NCI-H146 treated with DMSO at 0.1 percent for 48 hours (cell line): ENCODE measurements around the gene NXPH2.
A peak's percentile ranks its signal among the peaks of the same experiment; 100 is the strongest.
"Not testable (repeated sequence)": the region's sequence is repeated elsewhere in the genome, so short reads cannot be mapped to it uniquely, and the experiment has no call there.

Experiments
- DNase-seq: peaks from one replicate; lab custom pipeline; 2025; ENCODE audit not compliant: unreplicated experiment; lab: John Stamatoyannopoulos, UW

NXPH2 gene

DNA sequence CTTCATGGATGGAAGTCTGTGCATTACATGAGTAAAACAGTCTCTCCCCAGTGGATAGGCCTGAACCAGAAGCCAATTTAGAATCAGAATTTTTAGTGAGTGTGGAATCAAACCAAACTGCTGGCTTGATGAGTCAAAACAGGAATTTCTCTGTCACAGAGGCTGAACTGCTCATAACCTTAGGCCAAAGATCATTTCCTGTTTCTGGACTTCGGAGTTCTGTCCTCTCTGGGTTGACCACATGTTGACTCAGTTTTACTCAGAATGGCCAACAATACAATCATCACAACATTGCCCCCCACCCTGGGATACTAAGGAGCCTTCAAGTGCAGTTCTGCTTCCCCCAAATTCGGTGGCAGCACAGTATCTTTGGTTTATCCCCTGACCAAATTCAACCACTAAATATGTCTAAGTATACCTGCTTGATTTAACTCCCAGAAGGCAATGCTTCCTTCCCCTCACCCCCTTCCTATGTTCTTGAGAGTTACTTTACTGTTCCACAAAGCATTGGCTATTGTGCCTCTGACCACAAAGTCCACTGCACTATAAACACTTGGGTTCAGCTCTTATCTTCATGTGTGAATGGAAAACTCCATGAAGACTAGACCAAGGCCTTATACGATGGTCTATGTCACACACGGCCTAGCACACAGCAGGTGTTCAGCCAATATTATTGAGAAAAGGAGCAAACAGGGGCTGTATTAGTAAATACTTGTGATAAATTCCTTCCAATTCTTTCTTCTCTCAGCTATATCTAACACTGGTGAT is 67.8 kb downstream of the NXPH2 start:
- no peak for DNase-seq

DNA sequence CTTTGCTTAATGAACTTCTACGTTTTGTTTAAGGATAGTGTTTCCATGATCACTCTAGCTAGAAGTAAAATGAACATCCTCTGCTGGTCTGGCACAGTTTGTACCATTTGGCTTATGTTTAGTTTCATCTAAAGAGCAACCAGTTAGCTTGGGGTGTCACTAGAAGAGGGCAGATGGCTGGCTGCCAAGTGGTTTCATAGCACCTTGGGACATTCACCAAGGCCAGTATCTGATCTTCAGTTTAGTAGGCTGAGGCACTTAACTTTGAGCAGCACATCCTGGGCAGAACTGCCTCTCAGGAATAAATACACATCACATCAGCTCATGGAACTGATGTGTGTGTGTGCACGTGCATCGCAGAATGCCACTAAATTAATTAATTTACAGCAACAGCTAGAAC is 68.4 kb downstream of the NXPH2 start:
- DNase-seq, result no peak

DNA sequence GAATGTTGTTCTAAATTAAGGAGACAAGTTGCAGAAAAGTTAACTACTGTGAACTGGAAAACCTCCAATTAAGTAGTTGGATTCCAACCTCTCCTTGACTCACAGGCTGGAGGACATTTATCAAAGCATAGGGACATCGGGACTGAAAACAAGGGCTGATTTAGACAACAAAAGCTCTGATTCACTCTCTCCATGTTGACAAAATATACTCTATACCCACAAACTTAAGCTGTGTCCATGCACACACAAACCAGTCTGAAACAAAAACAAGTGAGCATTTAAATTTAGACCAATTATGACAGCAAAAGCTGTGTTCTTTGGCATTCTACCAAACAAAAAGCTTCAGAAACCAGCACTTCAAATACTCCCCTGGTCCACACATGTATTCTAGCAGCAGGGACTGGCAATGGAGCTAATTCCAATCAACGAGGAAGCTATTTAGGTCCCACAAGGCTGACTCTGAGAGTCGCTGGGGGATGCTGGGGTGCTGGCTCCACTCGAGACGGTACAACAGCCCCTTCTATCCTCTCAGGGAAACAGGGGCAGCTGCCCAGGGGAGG is 71.4 kb downstream of the NXPH2 start:
- no peak for DNase-seq

DNA sequence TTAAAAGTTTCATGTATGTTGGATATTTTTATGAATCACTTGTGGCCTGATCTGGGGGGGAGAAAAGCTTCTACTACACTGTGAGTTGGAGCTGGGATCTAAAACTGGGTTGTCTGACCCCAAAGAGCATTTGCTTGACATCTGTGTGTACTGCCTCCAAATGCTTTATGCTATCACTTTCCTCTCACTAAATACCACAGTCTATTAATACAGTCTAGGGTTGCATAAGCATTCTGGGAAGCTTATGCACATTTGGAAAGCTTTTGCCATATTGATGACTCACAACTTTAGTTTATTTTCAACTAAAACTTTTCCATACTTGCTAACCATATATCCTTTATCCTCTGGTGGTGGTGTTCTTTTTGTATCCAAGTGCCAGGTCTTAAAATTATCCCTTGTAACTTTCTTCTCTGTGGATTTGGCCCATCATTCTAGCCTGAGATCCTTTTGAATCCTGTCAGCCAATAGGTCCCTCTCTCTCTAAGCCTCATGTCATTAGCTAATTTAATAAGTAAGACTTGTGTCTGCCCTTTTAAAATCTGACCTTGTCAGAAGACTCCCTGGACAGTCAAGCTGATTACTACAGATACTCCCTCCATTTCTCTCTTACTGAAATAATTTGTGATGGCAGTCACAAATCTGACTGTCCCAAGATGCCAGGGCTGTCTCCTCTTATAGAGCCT is 72.7 kb downstream of the NXPH2 start:
- no peak for DNase-seq

GRCh38 chr2:138703242-138703641 is 76.9 kb downstream of the NXPH2 start:
- no peak for DNase-seq

- DNase-seq, result no peak
These were observed 79.5 kb downstream of the NXPH2 start for GRCh38 chr2:138700716-138701115.

DNA sequence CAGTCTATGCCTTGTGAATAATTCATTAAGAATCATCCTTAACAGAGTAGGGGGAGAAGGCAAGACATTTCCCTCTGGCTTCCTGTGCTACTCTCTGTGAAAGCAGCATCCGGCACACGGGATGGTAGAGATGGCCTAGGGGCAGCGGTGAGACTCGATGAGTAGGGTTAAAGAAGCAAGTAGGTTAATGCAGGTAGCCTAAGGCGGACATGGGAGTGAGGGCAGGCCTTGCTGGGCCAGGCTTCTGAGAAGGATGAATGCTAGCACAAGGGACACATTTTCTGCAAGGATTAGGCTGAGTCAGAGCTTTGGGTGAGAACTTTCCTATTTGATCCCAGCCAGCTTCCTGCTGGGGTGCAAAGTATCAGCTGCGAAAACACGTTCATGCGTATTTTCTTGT is 80.8 kb downstream of the NXPH2 start:
- DNase-seq, result no peak

GRCh38 chr2:138698428-138698827 is 81.8 kb downstream of the NXPH2 start:
- DNase-seq, result no peak

GRCh38 chr2:138691667-138692066 is 88.5 kb downstream of the NXPH2 start:
- DNase-seq, result no peak

DNA sequence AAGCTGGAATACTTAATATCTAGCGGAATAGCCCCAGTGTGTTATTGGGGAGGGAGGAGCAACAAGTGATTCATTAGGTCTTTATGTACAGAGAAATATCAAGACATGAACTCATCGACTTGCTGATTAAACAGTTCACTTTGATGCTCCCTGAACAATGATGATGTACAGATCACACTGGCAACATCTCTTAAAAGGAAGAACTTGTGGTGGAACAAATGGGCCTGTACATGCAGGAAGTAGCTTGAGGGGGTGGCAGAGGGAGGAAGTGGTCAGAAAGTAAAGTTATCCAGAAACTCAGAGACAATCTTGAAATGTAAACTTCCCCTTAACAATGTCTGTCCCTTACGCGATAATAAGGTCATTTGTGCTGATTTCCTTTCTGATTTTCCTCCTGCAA is 90.5 kb downstream of the NXPH2 start:
- DNase-seq, result no peak

- no peak for DNase-seq
These were observed 98.0 kb downstream of the NXPH2 start for GRCh38 chr2:138682163-138682562.

GRCh38 chr2:138677221-138677620 is 103.0 kb downstream of the NXPH2 start:
- DNase-seq, result peak; percentile 84

- no peak for DNase-seq
These were observed 103.6 kb downstream of the NXPH2 start for GRCh38 chr2:138676619-138677021.

- DNase-seq, result no peak
These were observed 108.6 kb downstream of the NXPH2 start for GRCh38 chr2:138671566-138671965.

- no peak for DNase-seq
These were observed 109.5 kb downstream of the NXPH2 start for GRCh38 chr2:138670734-138671133.

DNA sequence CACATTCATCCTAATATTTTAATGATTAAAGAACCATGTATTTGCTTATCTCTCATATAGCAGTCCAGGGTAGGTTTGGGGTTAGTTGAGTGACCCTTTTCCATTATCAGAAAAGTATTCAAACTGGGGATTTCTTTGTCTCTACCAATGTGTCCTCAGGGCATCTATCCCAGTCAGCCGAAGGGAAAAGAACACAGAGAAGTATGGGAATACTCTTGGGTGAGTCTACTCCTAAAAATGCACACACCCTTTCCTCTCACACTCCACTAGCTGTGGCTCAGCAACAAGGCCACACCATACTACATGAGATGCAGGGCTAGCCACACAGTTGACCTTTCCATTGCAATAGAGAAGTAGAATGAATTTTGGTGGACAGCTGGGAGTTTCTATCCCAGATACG is 114.3 kb downstream of the NXPH2 start:
- no peak for DNase-seq

- no peak for DNase-seq
These were observed 121.8 kb downstream of the NXPH2 start for GRCh38 chr2:138658187-138658894.

- no peak for DNase-seq
These were observed 126.0 kb downstream of the NXPH2 start for GRCh38 chr2:138654146-138654545.

DNA sequence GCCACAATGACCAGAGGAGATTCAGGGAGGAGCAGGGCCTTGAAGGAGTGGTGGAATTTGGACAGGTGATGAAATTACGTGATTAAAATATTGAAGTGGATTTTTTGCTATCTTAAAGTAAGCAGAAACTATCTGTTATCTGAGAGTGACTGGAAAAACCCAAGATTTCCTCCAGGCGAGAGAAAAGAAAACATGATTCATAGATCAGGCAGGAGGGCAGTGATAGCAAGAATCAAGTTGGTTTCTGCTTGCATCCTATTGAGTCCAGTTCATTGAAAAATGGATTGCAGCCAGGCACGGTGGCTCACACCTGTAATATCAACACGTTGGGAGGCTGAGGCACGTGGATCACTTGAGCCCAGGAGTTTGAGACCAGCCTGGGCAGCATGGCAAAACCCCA is 127.8 kb downstream of the NXPH2 start:
- DNase-seq, result no peak

- DNase-seq, result no peak
These were observed 130.6 kb downstream of the NXPH2 start for GRCh38 chr2:138649571-138649970.

GRCh38 chr2:138648606-138649005 is 131.6 kb downstream of the NXPH2 start:
- no peak for DNase-seq

GRCh38 chr2:138644776-138645175 is 135.4 kb downstream of the NXPH2 start:
- DNase-seq, result not testable (repeated sequence)
